GM18868 (cell line): Measurements from ENCODE around the gene RUSF1.
A peak's percentile ranks its signal among the peaks of the same experiment; 100 is the strongest.
"Not testable (repeated sequence)": the region's sequence is repeated elsewhere in the genome, so short reads cannot be mapped to it uniquely, and the experiment has no call there.

ENCODE experiments used
- ATAC-seq: cut with Tn5 transposase; IDR thresholded peaks from one replicate; pipeline ENCODE4 v1.9.1; 2021; ENCODE audit warnings: mild to moderate bottlenecking, moderate library complexity; ENCODE audit not compliant: unreplicated experiment

RUSF1 gene

GRCh38 chr16:31488468-31489297, 19.5 kb downstream of the RUSF1 start:
- no peak for ATAC-seq

- peak; percentile 87 for ATAC-seq
These were observed 20.3 kb downstream of the RUSF1 start for GRCh38 chr16:31487720-31488467.

- ATAC-seq, result no peak
These were observed 21.0 kb downstream of the RUSF1 start for GRCh38 chr16:31487071-31487719.

- no peak for ATAC-seq
These were observed 22.1 kb downstream of the RUSF1 start for GRCh38 chr16:31486045-31486444.

- ATAC-seq, result no peak
These were observed 22.6 kb downstream of the RUSF1 start for GRCh38 chr16:31485571-31485970.

- ATAC-seq, result no peak
These were observed 23.6 kb downstream of the RUSF1 start for GRCh38 chr16:31484491-31485171.

GRCh38 chr16:31484048-31484447, 24.1 kb downstream of the RUSF1 start:
- ATAC-seq, result not testable (repeated sequence)

- ATAC-seq, result no peak
These were observed 25.1 kb downstream of the RUSF1 start, which contains the start of gene SLC5A2 for GRCh38 chr16:31483081-31483480. TSS of gene SLC5A2 (plus strand) at chr16:31483123. CDS start at chr16:31483137, 14 bp downstream.

GRCh38 chr16:31480851-31481536, 27.2 kb downstream of the RUSF1 start:
- no peak for ATAC-seq

GRCh38 chr16:31479751-31480150, 28.4 kb downstream of the RUSF1 start:
- no peak for ATAC-seq

- no peak for ATAC-seq
These were observed 29.2 kb downstream of the RUSF1 start for GRCh38 chr16:31478956-31479355.

- ATAC-seq, result peak; percentile 23
These were observed 30.7 kb downstream of the RUSF1 start for GRCh38 chr16:31477220-31478216.

- ATAC-seq, result peak; percentile 58
These were observed 31.6 kb downstream of the RUSF1 start for GRCh38 chr16:31476303-31477219.

GRCh38 chr16:31475946-31476302, 32.3 kb downstream of the RUSF1 start:
- no peak for ATAC-seq

GRCh38 chr16:31474773-31475738, 33.1 kb downstream of the RUSF1 start:
- ATAC-seq, result no peak

GRCh38 chr16:31474173-31474714, 33.9 kb downstream of the RUSF1 start:
- ATAC-seq, result no peak
